H1 (cell line): ENCODE data around the gene SF3B2. TPM values are rescaled to one million over a fixed set of nuclear protein-coding genes. Genes with fewer than 3 reads are reported as not detected.
A peak's percentile ranks its signal among the peaks of the same experiment; 100 is the strongest.

Experiments
- BCL11A ChIP-seq, 2 experiments: IDR thresholded peaks; one replicate each; pipeline ENCODE4 v1.6.1; 2011; ENCODE audit warnings: low read depth in 2 of 2, low read length in 2 of 2, mild to moderate bottlenecking in 2 of 2
- BRCA1 ChIP-seq: IDR thresholded peaks from 2 replicates; pipeline ENCODE4 v1.6.1; 2012; ENCODE audit warnings: low read depth, low read length, improper control_type of control experiment
- CBX8 ChIP-seq: fragments of 300-800, 300-1000 bp; sonication (generic); IDR thresholded peaks from 2 replicates; pipeline ENCODE4 v1.7.1; 2016; ENCODE audit warnings: low read depth, low read length, borderline replicate concordance
- CEBPB ChIP-seq: IDR thresholded peaks from 2 replicates; pipeline ENCODE4 v1.6.1; 2012; ENCODE audit warnings: low read depth, low read length
- CHD2 ChIP-seq: IDR thresholded peaks from 2 replicates; pipeline ENCODE4 v1.6.1; 2012; ENCODE audit warnings: low read length, improper control_type of control experiment
- CTCF ChIP-seq, 3 experiments: IDR thresholded peaks; 1 replicate in 2 of 3; 2 replicates in 1 of 3; pipeline versions ENCODE4 v1.5.1 to v1.6.1; 2011; ENCODE audit warnings: low read length in 3 of 3, mild to moderate bottlenecking in 3 of 3, inconsistent platforms in 2 of 3, low read depth in 1 of 3, moderate library complexity in 1 of 3; ENCODE audit not compliant: insufficient read depth in 1 of 3; ENCODE audit errors: control extremely low read depth in 1 of 3
- E2F6 ChIP-seq: IDR thresholded peaks from 2 replicates; pipeline ENCODE4 v1.6.1; 2012; ENCODE audit warnings: inconsistent platforms
- EP300 ChIP-seq, 2 experiments: IDR thresholded peaks; 1 replicate in 1 of 2; 2 replicates in 1 of 2; pipeline ENCODE4 v1.6.1; 2011 to 2012; ENCODE audit warnings: low read depth in 2 of 2, low read length in 2 of 2, mild to moderate bottlenecking in 2 of 2, borderline replicate concordance in 1 of 2, inconsistent platforms in 1 of 2, moderate library complexity in 1 of 2
- GTF2F1 ChIP-seq: IDR thresholded peaks from 2 replicates; pipeline ENCODE4 v1.6.1; 2012; ENCODE audit warnings: low read depth, low read length, improper control_type of control experiment, borderline replicate concordance
- HDAC6 ChIP-seq: IDR thresholded peaks from one replicate; pipeline ENCODE4 v1.7.1; 2012; ENCODE audit warnings: low read depth, mild to moderate bottlenecking, inconsistent platforms, low read length, moderate library complexity
- JUN ChIP-seq: IDR thresholded peaks from 2 replicates; pipeline ENCODE4 v1.6.1; 2011; ENCODE audit warnings: low read depth, mild to moderate bottlenecking, improper control_type of control experiment, low read length
- POLR2AphosphoS5 ChIP-seq: IDR thresholded peaks from 2 replicates; pipeline ENCODE4 v1.6.1; 2011; ENCODE audit warnings: low read depth, low read length
- RAD21 ChIP-seq, 2 experiments: IDR thresholded peaks in 1 of 2; conservative IDR thresholded peaks in 1 of 2; 2 replicates each; pipeline ENCODE4 v1.6.1; 2011; ENCODE audit warnings: low read depth in 2 of 2, low read length in 2 of 2, improper control_type of control experiment in 1 of 2, inconsistent platforms in 1 of 2, mild to moderate bottlenecking in 1 of 2, moderate library complexity in 1 of 2
- RBBP5 ChIP-seq: IDR thresholded peaks from 2 replicates; pipeline ENCODE4 v1.7.1; 2012; ENCODE audit warnings: low read depth, mild to moderate bottlenecking, inconsistent platforms, low read length, moderate library complexity, borderline replicate concordance
- SRF ChIP-seq: IDR thresholded peaks from 2 replicates; pipeline ENCODE4 v1.6.1; 2011; ENCODE audit warnings: mild to moderate bottlenecking, low read depth, low read length, moderate library complexity
- SUZ12 ChIP-seq: fragments of 200-600 bp; sonication (generic); IDR thresholded peaks from 2 replicates; pipeline ENCODE4 v1.6.1; 2012; ENCODE audit warnings: mild to moderate bottlenecking, inconsistent platforms, low read length, moderate library complexity, mixed read lengths
- TAF7 ChIP-seq: optimal IDR thresholded peaks from 2 replicates; pipeline ENCODE3; 2011; ENCODE audit warnings: low read depth, mild to moderate bottlenecking, inconsistent platforms, low read length, moderate library complexity, borderline replicate concordance
- TBP ChIP-seq: IDR thresholded peaks from 2 replicates; pipeline ENCODE4 v1.6.1; 2011; ENCODE audit warnings: low read depth, low read length, improper control_type of control experiment
- TCF12 ChIP-seq: IDR thresholded peaks from 2 replicates; pipeline ENCODE4 v1.6.1; 2011; ENCODE audit warnings: low read depth, mild to moderate bottlenecking, low read length
- YY1 ChIP-seq: IDR thresholded peaks from 2 replicates; pipeline ENCODE4 v1.6.1; 2011; ENCODE audit warnings: low read depth, mild to moderate bottlenecking, low read length
- polyA plus RNA-seq, 7 experiments: library from polyadenylated mRNA; depleted of rRNA in 3 of 7; stranded (reverse) in 5 of 7; unstranded in 2 of 7; fragments of >200 nt in 5 of 7; fragments of 200-250 nt in 2 of 7; gene quantifications; 1 replicate in 5 of 7; 2 replicates in 1 of 7; 4 replicates in 1 of 7; pipeline versions ENCODE4 v1.2.1 to v1.2.3, GENCODE V29; 2011 to 2013; ENCODE audit warnings: missing spikeins in 2 of 7, mixed read lengths in 2 of 7
- total RNA-seq: library from RNA; stranded (reverse); fragmentation: NEBNext Ultra II Directional; extraction: Animal tissue kit (Norgen Biotek cat#: 25700); gene quantifications from 2 replicates; pipeline ENCODE4 v1.2.1, GENCODE V29; 2021

SF3B2 gene
- total and polyA plus RNA-seq, 2 of the 8 experiments (the other 6 are each of a cell fraction or from before 2014, with no cell fraction given): 182 to 237 TPM

- TF ChIP-seq CTCF (IDR thresholded peaks at IDR 0.05; ENCODE audit: control extremely low read depth in 1 of 3, insufficient read depth in 1 of 3, low read depth in 1 of 3, low read length in 3 of 3): no peak
- no peak for TF ChIP-seq HDAC6
- no peak for TF ChIP-seq E2F6
- no peak for TF ChIP-seq GTF2F1
- no peak for TF ChIP-seq BRCA1
- no peak for TF ChIP-seq SRF
- no peak for TF ChIP-seq CBX8
- TF ChIP-seq SUZ12: no peak
- no peak for TF ChIP-seq CEBPB
- TF ChIP-seq YY1: no peak
- TF ChIP-seq TCF12: 0 out of 2 replicates have a peak, but pooled peaks have one; percentile 5
- TF ChIP-seq BCL11A (IDR thresholded peaks at IDR 0.05; ENCODE audit: low read depth in 2 of 2, low read length in 2 of 2): no peak
- peak; percentile 73; the same call in 1 of the 2 replicates for TF ChIP-seq POLR2AphosphoS5
- TF ChIP-seq TBP: 0 out of 2 replicates have a peak, but pooled peaks have one; percentile 14
- TF ChIP-seq EP300 (IDR thresholded peaks at IDR 0.05; ENCODE audit: borderline replicate concordance in 1 of 2, low read depth in 2 of 2, low read length in 2 of 2): no peak
- TF ChIP-seq JUN: no peak
- peak; percentile 23; the same call in 1 of the 2 replicates for TF ChIP-seq RBBP5
- TF ChIP-seq RAD21 (IDR thresholded peaks at IDR 0.05 in 1 of 2, conservative IDR thresholded peaks at IDR 0.05 in 1 of 2; ENCODE audit: low read depth in 2 of 2, low read length in 2 of 2): no peak
- no peak for TF ChIP-seq CHD2
- TF ChIP-seq TAF7: no peak
These were observed 17.8 kb downstream of the SF3B2 start, which contains the start of gene PACS1 (continued) for GRCh38 chr11:66069715-66070603.
